Spleen (tissue), 11 donors: ENCODE measurements around the gene TMCO4. TPM values are rescaled to one million over a fixed set of nuclear protein-coding genes. Genes with fewer than 3 reads are reported as not detected.

Source experiments
- DNase-seq: peaks from one replicate; pipeline ENCODE4 v3.0.0-alpha.2; 2020
- H3K27ac ChIP-seq, 8 donors: fragments of 200-600 bp; sonication (generic) in 7 of 8; 1 replicate in 4 of 8; 2 replicates in 4 of 8; pipeline versions ENCODE4 v1.5.0 to v1.8.0; 2016 to 2021; ENCODE audit warnings: inconsistent platforms in 4 of 8, mild to moderate bottlenecking in 4 of 8, moderate library complexity in 1 of 8
- H3K27me3 ChIP-seq, 7 donors: fragments of 200-600 bp; sonication (generic) in 6 of 7; replicated peaks in 1 of 7; 1 replicate in 4 of 7; 2 replicates in 3 of 7; pipeline versions ENCODE4 v1.5.0 to v1.8.0; 2016 to 2021; ENCODE audit warnings: inconsistent platforms in 3 of 7, mild to moderate bottlenecking in 1 of 7
- H3K36me3 ChIP-seq, 6 donors: fragments of 200-600 bp; sonication (generic) in 5 of 6; 1 replicate in 4 of 6; 2 replicates in 2 of 6; pipeline versions ENCODE4 v1.5.0 to v1.8.0; 2016 to 2021; ENCODE audit warnings: inconsistent platforms in 2 of 6
- H3K4me1 ChIP-seq, 6 donors: fragments of 200-600 bp; sonication (generic) in 5 of 6; 1 replicate in 3 of 6; 2 replicates in 3 of 6; pipeline versions ENCODE4 v1.5.0 to v1.8.0; 2016 to 2021; ENCODE audit warnings: inconsistent platforms in 3 of 6
- H3K4me3 ChIP-seq, 8 donors: fragments of 200-600 bp; sonication (generic) in 7 of 8; 1 replicate in 4 of 8; 2 replicates in 4 of 8; pipeline versions ENCODE4 v1.5.0 to v1.8.0; 2016 to 2021; ENCODE audit warnings: inconsistent platforms in 4 of 8, mild to moderate bottlenecking in 4 of 8, moderate library complexity in 2 of 8
- H3K9me3 ChIP-seq, 8 donors: fragments of 200-600 bp; sonication (generic) in 7 of 8; 1 replicate in 4 of 8; 2 replicates in 4 of 8; pipeline versions ENCODE4 v1.5.0 to v1.8.0; 2016 to 2021; ENCODE audit warnings: inconsistent platforms in 4 of 8
- POLR2A ChIP-seq, 3 donors: fragments of 450-650 bp; IDR thresholded peaks; one replicate each; pipeline ENCODE4 v1.5.1; 2017; ENCODE audit warnings: antibody characterized with exemption in 3 of 3, mild to moderate bottlenecking in 1 of 3
- POLR2AphosphoS5 ChIP-seq, 3 donors: sonication (generic); formaldehyde crosslinking; IDR thresholded peaks; one replicate each; pipeline ENCODE4 v1.5.1; 2017; ENCODE audit warnings: antibody characterized with exemption in 3 of 3
- WGBS, 5 donors: extraction: QIAGEN DNeasy Blood & Tissue Kit in 3 of 5; methylation state at CpG; one replicate each; pipeline versions ENCODE4 v1.1.5 to v1.1.7; 2013 to 2018; 5-methylcytosine and 5-hydroxymethylcytosine counted together
- intact Hi-C: fragments of 100-400 bp; cut with DNase I; formaldehyde crosslinking; loops from one replicate; pipeline ENCODE4 v1.15.0; 2023; ENCODE audit warnings: low total_unique reads
- polyA plus RNA-seq, 3 donors: library from polyadenylated mRNA; stranded (reverse); fragments of 200-250 nt; gene quantifications; one replicate each; pipeline ENCODE4 v1.2.1, GENCODE V29; 2013
- total RNA-seq, 7 donors: library from RNA; depleted of rRNA in 3 of 7; stranded (reverse); fragments of >200 nt in 3 of 7; fragmentation: NEBNext Ultra II Directional in 4 of 7; extraction: Animal tissue kit (Norgen Biotek cat#: 25700) in 4 of 7; gene quantifications; one replicate each; pipeline versions ENCODE4 v1.1.0 to v1.2.1, GENCODE V29; 2016 to 2021
- TF ChIP-seq, protein P1 (sequence below), 11 experiments: fragments of 200-600 bp in 7 of 11; fragments of 450-650 bp in 4 of 11; sonication (generic) in 4 of 11; IDR thresholded peaks in 8 of 11; conservative IDR thresholded peaks in 3 of 11; 1 replicate in 7 of 11; 2 replicates in 4 of 11; pipeline versions ENCODE4 v1.4.0 to v1.8.0; 2016 to 2021; ENCODE audit warnings: antibody characterized with exemption in 11 of 11, inconsistent platforms in 4 of 11, mild to moderate bottlenecking in 1 of 11
- donor health status: healthy with polysubstance abuse.
- donor health status: DM: no; HTN: no; CAD: no; lungs with moderate emphysema.
- donor health status: DM: no; HTN: no; CAD: no.
- donor health status: Bipolar disorder and iron deficiency.
- donor health status: healthy.
- donor health status: DM: no; HTN: no; CAD: no.
- donor health status: DM: yes; HTN: yes; CAD: no.

TMCO4 gene
- total and polyA plus RNA-seq, 10 donors: 15.4 to 40.8 (median 27.2) TPM

GRCh38 chr1:19690342-19690741, 109.4 kb downstream of the TMCO4 start:
- Histone ChIP-seq H3K4me1 (peaks cover 0 to 20% (median 0%) of the 10 kb centered on the region in 6 donors), H3K4me3 (no peak overlapping the region), H3K27me3 (no peaks in the 10 kb centered on the region), H3K9me3 (peaks cover 0 to 28% (median 18%) of the 10 kb centered on the region in 8 donors), H3K36me3 (peaks cover 0 to 100% (median 51%) of the 10 kb centered on the region in 6 donors), H3K27ac (no peak overlapping the region)
- WGBS, 5 donors: 50 to 91% (median 89%) methylated on average over 2 to 7 of the region's 7 CpGs
- intact Hi-C loops: no loop called here
- no peak for TF ChIP-seq POLR2A (IDR thresholded peaks at IDR 0.05)
- peak in 1 of 3 donors; percentile 11 for TF ChIP-seq POLR2AphosphoS5 (IDR thresholded peaks at IDR 0.05)
- no peak for DNase-seq

GRCh38 chr1:19689856-19690255, 109.9 kb downstream of the TMCO4 start:
- TF ChIP-seq, protein P1, sequence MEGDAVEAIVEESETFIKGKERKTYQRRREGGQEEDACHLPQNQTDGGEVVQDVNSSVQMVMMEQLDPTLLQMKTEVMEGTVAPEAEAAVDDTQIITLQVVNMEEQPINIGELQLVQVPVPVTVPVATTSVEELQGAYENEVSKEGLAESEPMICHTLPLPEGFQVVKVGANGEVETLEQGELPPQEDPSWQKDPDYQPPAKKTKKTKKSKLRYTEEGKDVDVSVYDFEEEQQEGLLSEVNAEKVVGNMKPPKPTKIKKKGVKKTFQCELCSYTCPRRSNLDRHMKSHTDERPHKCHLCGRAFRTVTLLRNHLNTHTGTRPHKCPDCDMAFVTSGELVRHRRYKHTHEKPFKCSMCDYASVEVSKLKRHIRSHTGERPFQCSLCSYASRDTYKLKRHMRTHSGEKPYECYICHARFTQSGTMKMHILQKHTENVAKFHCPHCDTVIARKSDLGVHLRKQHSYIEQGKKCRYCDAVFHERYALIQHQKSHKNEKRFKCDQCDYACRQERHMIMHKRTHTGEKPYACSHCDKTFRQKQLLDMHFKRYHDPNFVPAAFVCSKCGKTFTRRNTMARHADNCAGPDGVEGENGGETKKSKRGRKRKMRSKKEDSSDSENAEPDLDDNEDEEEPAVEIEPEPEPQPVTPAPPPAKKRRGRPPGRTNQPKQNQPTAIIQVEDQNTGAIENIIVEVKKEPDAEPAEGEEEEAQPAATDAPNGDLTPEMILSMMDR (IDR thresholded peaks at IDR 0.05 in 8 of 11, conservative IDR thresholded peaks at IDR 0.05 in 3 of 11): no peak
- TF ChIP-seq POLR2A (IDR thresholded peaks at IDR 0.05): no peak
- TF ChIP-seq POLR2AphosphoS5 (IDR thresholded peaks at IDR 0.05): no peak
- intact Hi-C loops: no loop called here
- H3K36me3 ChIP-seq: peaks cover 0 to 100% (median 49%) of the 10 kb centered on the region in 6 donors
- WGBS, 5 donors: 76 to 93% (median 90%) methylated on average over 3 of the region's 3 CpGs
- H3K27me3 ChIP-seq: no peaks in the 10 kb centered on the region
- DNase-seq: no peak
- H3K4me1 ChIP-seq: peaks cover 0 to 20% (median 0%) of the 10 kb centered on the region in 6 donors
- H3K9me3 ChIP-seq: peaks cover 0 to 28% (median 18%) of the 10 kb centered on the region in 8 donors
- H3K27ac ChIP-seq: peak overlapping the region in 1 of 8 donors; percentile 13
- no peak overlapping the region for H3K4me3 ChIP-seq

DNA sequence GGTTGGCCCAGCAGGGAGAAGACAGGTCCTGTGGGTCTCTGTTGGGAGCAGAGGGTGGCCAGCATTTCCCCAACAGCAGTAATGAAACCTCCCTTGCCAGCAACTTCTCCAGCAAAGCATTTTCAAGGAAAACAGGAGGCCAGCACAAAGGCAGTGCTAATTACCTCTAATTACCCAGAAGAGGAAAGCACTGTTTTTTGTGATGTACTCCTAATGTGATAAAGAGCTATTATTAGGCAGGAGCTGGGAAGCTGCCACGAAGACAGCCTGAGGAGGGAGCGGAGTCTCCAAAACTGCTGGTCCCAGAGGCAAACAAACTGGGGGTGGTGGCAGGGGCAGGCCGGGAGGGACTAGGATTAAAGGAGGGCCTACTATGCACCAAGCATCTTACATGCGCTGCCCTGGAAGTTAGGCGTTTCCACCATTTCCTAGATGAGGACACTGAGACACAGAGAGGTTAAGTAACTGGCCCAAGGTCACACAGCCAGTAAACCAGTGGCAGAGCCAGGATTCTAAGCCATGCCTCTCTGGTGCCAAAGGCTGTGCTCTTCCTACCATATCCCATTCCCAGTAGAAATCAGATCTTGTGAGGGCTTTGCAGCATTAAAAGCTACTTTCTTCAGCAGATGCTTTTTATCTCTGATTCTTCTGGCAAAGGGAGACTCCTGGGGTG, 110.5 kb downstream of the TMCO4 start:
- Histone ChIP-seq H3K4me3 (no peak overlapping the region), H3K27me3 (no peaks in the 10 kb centered on the region), H3K27ac (peak overlapping the region in 4 of 8 donors; percentile 50 to 73 (median 62)), H3K9me3 (peaks cover 0 to 28% (median 18%) of the 10 kb centered on the region in 8 donors), H3K36me3 (peaks cover 0 to 100% (median 42%) of the 10 kb centered on the region in 6 donors), H3K4me1 (peaks cover 0 to 20% (median 0%) of the 10 kb centered on the region in 6 donors)
- DNase-seq: no peak
- TF ChIP-seq POLR2AphosphoS5 (IDR thresholded peaks at IDR 0.05) (no peak), POLR2A (IDR thresholded peaks at IDR 0.05) (no peak)
- TF ChIP-seq, protein P1 (IDR thresholded peaks at IDR 0.05 in 8 of 11, conservative IDR thresholded peaks at IDR 0.05 in 3 of 11): no peak
- 91 to 99% (median 92%) methylated on average over 5 of the region's 5 CpGs for WGBS, 5 donors
- intact Hi-C loops: no loop called here

GRCh38 chr1:19688041-19688842, 111.5 kb downstream of the TMCO4 start:
- TF ChIP-seq, protein P1 (IDR thresholded peaks at IDR 0.05 in 8 of 11, conservative IDR thresholded peaks at IDR 0.05 in 3 of 11): no peak
- TF ChIP-seq POLR2AphosphoS5 (IDR thresholded peaks at IDR 0.05) (peak in 1 of 3 donors; percentile 33), POLR2A (IDR thresholded peaks at IDR 0.05) (no peak)
- Histone ChIP-seq H3K36me3 (peaks cover 0 to 94% (median 34%) of the 10 kb centered on the region in 6 donors), H3K9me3 (peaks cover 0 to 28% (median 18%) of the 10 kb centered on the region in 8 donors), H3K4me3 (no peak overlapping the region), H3K27me3 (no peaks in the 10 kb centered on the region), H3K27ac (peak overlapping the region in 7 of 8 donors; percentile 20 to 73 (median 53)), H3K4me1 (peaks cover 0 to 20% (median 0%) of the 10 kb centered on the region in 6 donors)
- intact Hi-C loops: no loop called here
- 72 to 81% (median 77%) methylated on average over 18 to 19 of the region's 19 CpGs for WGBS, 5 donors
- peak; percentile 78 for DNase-seq
